ENCODE data around the gene PHACTR1. TPM values are rescaled to one million over a fixed set of nuclear protein-coding genes. Genes with fewer than 3 reads are reported as not detected.

Gene PHACTR1
- total and polyA plus RNA-seq, 9 of the 15 experiments (the other 6 are each of a cell fraction or from before 2014, with no cell fraction given) = 11.5 to 32.6 (median 22.0) TPM

DNA sequence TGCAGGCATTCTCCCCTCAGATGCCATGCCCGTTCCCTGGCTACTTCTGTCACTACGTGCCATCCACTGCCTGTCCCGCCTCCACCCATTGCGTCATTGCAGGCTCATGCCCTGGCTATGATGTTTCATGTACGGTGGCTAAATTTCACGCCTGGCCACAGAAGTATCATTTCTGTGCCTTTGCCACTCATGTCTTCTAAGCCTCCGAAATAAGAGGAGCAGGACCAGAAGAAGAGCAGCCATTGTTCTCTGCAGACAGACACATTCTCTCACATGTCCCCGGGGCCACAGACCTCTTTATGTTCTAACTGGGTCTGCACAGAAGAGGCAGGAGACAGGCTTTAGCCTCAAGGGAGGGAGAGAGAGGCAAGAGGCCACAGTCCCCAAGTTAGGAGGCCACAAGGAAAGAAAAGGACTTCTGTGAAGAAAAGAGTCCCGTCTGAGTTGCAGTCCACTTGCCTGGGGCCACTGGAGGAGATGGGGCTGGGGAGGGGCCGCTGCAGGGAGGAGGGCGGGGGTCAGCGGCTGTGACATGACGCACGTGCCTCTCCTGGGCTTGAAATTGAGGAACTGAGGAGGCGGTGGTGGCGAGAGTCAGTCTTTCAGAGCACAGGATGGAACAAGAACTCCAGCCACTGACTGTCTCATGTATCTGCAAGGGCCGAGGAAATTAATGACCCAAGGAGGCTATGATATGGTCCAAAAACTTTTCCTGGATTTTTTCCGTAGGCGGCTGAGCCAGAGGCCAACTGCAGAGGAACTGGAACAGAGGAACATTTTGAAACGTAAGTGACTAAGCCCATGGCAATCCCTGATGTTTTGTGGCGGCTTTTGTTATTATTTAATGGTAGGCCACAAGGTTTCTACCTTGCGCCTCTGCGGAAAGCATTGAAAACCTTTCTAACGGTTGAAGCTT lies 555.8 kb downstream of the PHACTR1 start (continued):
- TF ChIP-seq CXXC5 (CRISPR knock-in tag; IDR thresholded peaks at IDR 0.05) (peak; percentile 71), BMI1 (IDR thresholded peaks at IDR 0.05; ENCODE audit: low read length) (no peak), TAF7 (tag; IDR thresholded peaks at IDR 0.05) (peak; percentile 8; the same call in 1 of the 2 replicates), MXI1 (IDR thresholded peaks at IDR 0.05; ENCODE audit: low read depth, low read length) (peak; percentile 47; the same call in 1 of the 2 replicates), POLR2B (IDR thresholded peaks at IDR 0.05; ENCODE audit: low read depth, partially characterized antibody) (peak; percentile 69), U2AF2 (optimal IDR thresholded peaks at IDR 0.05; ENCODE audit: low read depth, low read length) (no peak), MEF2D (tag; conservative IDR thresholded peaks at IDR 0.05; ENCODE audit: low read depth) (no peak), LCOR (CRISPR knock-in tag; IDR thresholded peaks at IDR 0.05) (0 out of 2 replicates have a peak, but pooled peaks have one; percentile 73)
- TF ChIP-seq, protein P1, sequence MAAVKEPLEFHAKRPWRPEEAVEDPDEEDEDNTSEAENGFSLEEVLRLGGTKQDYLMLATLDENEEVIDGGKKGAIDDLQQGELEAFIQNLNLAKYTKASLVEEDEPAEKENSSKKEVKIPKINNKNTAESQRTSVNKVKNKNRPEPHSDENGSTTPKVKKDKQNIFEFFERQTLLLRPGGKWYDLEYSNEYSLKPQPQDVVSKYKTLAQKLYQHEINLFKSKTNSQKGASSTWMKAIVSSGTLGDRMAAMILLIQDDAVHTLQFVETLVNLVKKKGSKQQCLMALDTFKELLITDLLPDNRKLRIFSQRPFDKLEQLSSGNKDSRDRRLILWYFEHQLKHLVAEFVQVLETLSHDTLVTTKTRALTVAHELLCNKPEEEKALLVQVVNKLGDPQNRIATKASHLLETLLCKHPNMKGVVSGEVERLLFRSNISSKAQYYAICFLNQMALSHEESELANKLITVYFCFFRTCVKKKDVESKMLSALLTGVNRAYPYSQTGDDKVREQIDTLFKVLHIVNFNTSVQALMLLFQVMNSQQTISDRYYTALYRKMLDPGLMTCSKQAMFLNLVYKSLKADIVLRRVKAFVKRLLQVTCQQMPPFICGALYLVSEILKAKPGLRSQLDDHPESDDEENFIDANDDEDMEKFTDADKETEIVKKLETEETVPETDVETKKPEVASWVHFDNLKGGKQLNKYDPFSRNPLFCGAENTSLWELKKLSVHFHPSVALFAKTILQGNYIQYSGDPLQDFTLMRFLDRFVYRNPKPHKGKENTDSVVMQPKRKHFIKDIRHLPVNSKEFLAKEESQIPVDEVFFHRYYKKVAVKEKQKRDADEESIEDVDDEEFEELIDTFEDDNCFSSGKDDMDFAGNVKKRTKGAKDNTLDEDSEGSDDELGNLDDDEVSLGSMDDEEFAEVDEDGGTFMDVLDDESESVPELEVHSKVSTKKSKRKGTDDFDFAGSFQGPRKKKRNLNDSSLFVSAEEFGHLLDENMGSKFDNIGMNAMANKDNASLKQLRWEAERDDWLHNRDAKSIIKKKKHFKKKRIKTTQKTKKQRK (IDR thresholded peaks at IDR 0.05; ENCODE audit: borderline replicate concordance, low read depth, low read length) = no peak
- TF ChIP-seq, protein P2, sequence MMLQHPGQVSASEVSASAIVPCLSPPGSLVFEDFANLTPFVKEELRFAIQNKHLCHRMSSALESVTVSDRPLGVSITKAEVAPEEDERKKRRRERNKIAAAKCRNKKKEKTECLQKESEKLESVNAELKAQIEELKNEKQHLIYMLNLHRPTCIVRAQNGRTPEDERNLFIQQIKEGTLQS (IDR thresholded peaks at IDR 0.05) = peak; percentile 42; the same call in 1 of the 2 replicates
- TF ChIP-seq, protein P2 (CRISPR knock-in tag; conservative IDR thresholded peaks at IDR 0.05) = no peak
- TF ChIP-seq, protein P3, sequence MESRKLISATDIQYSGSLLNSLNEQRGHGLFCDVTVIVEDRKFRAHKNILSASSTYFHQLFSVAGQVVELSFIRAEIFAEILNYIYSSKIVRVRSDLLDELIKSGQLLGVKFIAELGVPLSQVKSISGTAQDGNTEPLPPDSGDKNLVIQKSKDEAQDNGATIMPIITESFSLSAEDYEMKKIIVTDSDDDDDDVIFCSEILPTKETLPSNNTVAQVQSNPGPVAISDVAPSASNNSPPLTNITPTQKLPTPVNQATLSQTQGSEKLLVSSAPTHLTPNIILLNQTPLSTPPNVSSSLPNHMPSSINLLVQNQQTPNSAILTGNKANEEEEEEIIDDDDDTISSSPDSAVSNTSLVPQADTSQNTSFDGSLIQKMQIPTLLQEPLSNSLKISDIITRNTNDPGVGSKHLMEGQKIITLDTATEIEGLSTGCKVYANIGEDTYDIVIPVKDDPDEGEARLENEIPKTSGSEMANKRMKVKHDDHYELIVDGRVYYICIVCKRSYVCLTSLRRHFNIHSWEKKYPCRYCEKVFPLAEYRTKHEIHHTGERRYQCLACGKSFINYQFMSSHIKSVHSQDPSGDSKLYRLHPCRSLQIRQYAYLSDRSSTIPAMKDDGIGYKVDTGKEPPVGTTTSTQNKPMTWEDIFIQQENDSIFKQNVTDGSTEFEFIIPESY (CRISPR knock-in tag; IDR thresholded peaks at IDR 0.05) = no peak
- TF ChIP-seq, protein P4, sequence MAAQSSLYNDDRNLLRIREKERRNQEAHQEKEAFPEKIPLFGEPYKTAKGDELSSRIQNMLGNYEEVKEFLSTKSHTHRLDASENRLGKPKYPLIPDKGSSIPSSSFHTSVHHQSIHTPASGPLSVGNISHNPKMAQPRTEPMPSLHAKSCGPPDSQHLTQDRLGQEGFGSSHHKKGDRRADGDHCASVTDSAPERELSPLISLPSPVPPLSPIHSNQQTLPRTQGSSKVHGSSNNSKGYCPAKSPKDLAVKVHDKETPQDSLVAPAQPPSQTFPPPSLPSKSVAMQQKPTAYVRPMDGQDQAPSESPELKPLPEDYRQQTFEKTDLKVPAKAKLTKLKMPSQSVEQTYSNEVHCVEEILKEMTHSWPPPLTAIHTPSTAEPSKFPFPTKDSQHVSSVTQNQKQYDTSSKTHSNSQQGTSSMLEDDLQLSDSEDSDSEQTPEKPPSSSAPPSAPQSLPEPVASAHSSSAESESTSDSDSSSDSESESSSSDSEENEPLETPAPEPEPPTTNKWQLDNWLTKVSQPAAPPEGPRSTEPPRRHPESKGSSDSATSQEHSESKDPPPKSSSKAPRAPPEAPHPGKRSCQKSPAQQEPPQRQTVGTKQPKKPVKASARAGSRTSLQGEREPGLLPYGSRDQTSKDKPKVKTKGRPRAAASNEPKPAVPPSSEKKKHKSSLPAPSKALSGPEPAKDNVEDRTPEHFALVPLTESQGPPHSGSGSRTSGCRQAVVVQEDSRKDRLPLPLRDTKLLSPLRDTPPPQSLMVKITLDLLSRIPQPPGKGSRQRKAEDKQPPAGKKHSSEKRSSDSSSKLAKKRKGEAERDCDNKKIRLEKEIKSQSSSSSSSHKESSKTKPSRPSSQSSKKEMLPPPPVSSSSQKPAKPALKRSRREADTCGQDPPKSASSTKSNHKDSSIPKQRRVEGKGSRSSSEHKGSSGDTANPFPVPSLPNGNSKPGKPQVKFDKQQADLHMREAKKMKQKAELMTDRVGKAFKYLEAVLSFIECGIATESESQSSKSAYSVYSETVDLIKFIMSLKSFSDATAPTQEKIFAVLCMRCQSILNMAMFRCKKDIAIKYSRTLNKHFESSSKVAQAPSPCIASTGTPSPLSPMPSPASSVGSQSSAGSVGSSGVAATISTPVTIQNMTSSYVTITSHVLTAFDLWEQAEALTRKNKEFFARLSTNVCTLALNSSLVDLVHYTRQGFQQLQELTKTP (IDR thresholded peaks at IDR 0.05; ENCODE audit: low read depth in 1 of 2, partially characterized antibody in 2 of 2) = no peak
